Fibroblast of mammary gland (primary cell): ENCODE data around the gene SPAST.
A peak's percentile ranks its signal among the peaks of the same experiment; 100 is the strongest.
"Not testable (repeated sequence)": the region's sequence is repeated elsewhere in the genome, so short reads cannot be mapped to it uniquely, and the experiment has no call there.

Experiments
- DNase-seq: peaks from one replicate; pipeline ENCODE4 v3.0.0-alpha.2; 2010; ENCODE audit warnings: low read depth
- H3K4me3 ChIP-seq: 2 replicates; pipeline ENCODE4 v1.5.1; 2011; ENCODE audit warnings: low read depth, mild to moderate bottlenecking, low read length, moderate library complexity; ENCODE audit not compliant: control insufficient read depth
- CTCF ChIP-seq: conservative IDR thresholded peaks from 2 replicates; pipeline ENCODE4 v1.5.1; 2011; ENCODE audit warnings: low read depth, low read length, inconsistent platforms; ENCODE audit not compliant: control insufficient read depth, insufficient read depth

The SPAST gene

GRCh38 chr2:32063310-32064020, at the start of gene SPAST:
Gene SPAST (plus strand): TSS chr2:32063556. CDS start chr2:32063832, 276 bp downstream.
- H3K4me3 ChIP-seq = peak within 1 kb of the TSS; percentile 69
- no peak for TF ChIP-seq CTCF
- peak; percentile 93 for DNase-seq

GRCh38 chr2:32018789-32019482, 44.4 kb upstream of the SPAST start:
- not testable (repeated sequence) for DNase-seq

GRCh38 chr2:32034198-32034887, 29.0 kb upstream of the SPAST start:
- DNase-seq = peak; percentile 66
- H3K4me3 ChIP-seq = not testable (repeated sequence)

More at GRCh38 chr2:32018789-32019482, 44.4 kb upstream of the SPAST start:
- H3K4me3 ChIP-seq = not testable (repeated sequence)

- H3K4me3 ChIP-seq = peak within 1 kb of the TSS; percentile 95
- TF ChIP-seq CTCF = no peak
- DNase-seq = peak; percentile 92
Observed at GRCh38 chr2:32039447-32040219, 23.7 kb upstream of the SPAST start, which contains the start of gene DPY30. Gene DPY30 (minus strand): TSS chr2:32039805. CDS start chr2:32039456, 349 bp downstream.

- H3K4me3 ChIP-seq = no peak overlapping the region
- TF ChIP-seq CTCF = no peak
- no peak for DNase-seq
Observed at GRCh38 chr2:32043561-32043960, 19.8 kb upstream of the SPAST start.

GRCh38 chr2:32051836-32052439, 11.4 kb upstream of the SPAST start:
- DNase-seq = no peak
- TF ChIP-seq CTCF = no peak
- no peak overlapping the region for H3K4me3 ChIP-seq

GRCh38 chr2:32054583-32054982, 8.8 kb upstream of the SPAST start:
- H3K4me3 ChIP-seq, DNase-seq: not testable (repeated sequence)
